Astrocyte of the spinal cord (primary cell): ENCODE data around the gene RTN4.

ENCODE experiments used
- DNase-seq: peaks from one replicate; pipeline ENCODE4 v3.0.0; 2011; ENCODE audit warnings: low read depth, low spot score
- H3K4me3 ChIP-seq: 2 replicates; pipeline ENCODE4 v1.5.1; 2011; ENCODE audit warnings: low read depth, mild to moderate bottlenecking, low read length, moderate library complexity
- in situ Hi-C: cut with HindIII; loops from 2 replicates; pipeline ENCODE4 v1.10.0; 2017; ENCODE audit warnings: low sequenced_read_pairs
- TF ChIP-seq, protein P1 (sequence below): IDR thresholded peaks from 2 replicates; pipeline ENCODE4 v1.5.1; 2012; ENCODE audit warnings: low read depth, mild to moderate bottlenecking, low read length, inconsistent platforms

RTN4 gene

DNA sequence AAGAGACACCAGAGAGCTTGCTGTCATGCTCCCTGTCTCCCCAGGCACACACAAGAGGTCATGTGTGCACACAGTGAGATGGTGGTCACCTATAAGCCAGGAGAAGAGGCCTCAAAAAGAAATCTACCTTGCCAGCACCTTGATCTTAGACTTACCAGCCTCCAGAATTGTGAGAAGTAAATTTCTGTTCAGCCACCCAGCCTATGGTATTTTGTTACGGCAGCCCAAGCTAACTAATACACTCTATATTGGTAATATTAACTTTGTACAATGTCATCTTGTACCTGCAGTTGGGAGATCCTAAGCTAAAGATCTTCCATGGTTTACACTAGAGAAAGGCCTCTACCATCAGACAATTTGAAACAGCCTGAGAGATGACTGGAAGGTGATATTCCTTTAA, 21.2 kb downstream of the RTN4 start:
- no peak overlapping the region for H3K4me3 ChIP-seq
- no peak for DNase-seq
- in situ Hi-C loops, result no loop called here
- TF ChIP-seq, protein P1, sequence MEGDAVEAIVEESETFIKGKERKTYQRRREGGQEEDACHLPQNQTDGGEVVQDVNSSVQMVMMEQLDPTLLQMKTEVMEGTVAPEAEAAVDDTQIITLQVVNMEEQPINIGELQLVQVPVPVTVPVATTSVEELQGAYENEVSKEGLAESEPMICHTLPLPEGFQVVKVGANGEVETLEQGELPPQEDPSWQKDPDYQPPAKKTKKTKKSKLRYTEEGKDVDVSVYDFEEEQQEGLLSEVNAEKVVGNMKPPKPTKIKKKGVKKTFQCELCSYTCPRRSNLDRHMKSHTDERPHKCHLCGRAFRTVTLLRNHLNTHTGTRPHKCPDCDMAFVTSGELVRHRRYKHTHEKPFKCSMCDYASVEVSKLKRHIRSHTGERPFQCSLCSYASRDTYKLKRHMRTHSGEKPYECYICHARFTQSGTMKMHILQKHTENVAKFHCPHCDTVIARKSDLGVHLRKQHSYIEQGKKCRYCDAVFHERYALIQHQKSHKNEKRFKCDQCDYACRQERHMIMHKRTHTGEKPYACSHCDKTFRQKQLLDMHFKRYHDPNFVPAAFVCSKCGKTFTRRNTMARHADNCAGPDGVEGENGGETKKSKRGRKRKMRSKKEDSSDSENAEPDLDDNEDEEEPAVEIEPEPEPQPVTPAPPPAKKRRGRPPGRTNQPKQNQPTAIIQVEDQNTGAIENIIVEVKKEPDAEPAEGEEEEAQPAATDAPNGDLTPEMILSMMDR, result no peak

DNA sequence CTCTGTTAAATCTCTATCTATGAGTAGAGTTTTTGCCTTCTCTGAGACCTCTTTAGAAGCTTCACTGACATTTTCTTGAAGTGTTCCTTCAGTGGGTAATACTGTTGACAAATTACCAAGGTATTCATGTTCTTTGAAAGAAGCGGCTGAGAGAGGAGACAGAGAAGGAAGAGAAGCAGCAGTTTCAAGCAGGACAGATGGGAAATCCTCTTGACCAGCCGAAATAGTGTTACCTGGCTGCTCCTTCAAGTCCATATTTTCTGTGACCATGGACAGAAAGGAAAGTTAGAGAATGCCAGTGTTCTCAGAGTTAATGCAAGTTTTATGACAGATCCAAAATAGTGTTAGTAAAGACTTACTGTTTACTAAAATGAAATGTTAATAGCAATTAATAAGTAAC, 23.0 kb downstream of the RTN4 start:
- in situ Hi-C loops, result no loop called here
- H3K4me3 ChIP-seq, result no peak overlapping the region
- TF ChIP-seq, protein P1, result no peak

DNA sequence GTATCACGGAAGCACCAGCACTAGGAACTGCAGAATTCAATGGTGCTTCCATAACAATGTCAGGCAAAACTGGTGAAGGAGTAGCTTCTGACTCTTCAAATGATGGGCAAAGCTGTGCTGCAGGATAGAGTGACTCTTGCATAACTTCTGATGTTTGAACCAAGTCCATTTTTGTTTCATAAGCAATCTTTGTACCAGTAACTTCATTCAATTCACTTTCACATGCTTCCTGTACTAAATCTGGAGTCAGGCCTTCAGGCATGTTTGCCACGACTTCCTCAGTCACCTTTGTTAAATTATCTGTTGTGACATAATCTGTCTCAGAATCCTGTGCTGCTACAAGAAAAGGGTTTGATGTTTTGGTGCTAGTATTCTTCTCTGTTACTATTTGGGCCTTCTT, 24.0 kb downstream of the RTN4 start:
- in situ Hi-C loops, result no loop called here
- H3K4me3 ChIP-seq, result no peak overlapping the region
- DNase-seq, result no peak

More for the DNA sequence above, 23.0 kb downstream of the RTN4 start:
- no peak for DNase-seq

DNA sequence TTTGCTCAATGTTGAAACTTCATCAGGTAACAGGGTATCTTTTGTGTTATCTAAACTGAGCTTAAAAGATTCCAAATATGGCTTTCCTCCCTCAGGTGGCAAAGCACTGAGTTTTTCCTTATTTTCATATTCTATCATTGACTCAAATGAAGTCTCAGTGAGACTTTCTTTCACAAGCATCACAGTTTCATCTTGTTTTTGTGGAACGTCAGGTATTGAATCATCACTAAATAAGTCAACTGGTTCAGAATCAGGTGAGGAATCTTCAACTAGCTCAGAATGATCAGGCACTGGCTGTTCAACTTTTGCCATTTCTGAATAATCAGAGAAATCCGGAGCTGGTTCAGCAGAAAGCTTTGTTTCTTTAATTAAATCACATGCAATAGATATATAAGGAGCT, 24.6 kb downstream of the RTN4 start:
- H3K4me3 ChIP-seq, result no peak overlapping the region
- in situ Hi-C loops, result no loop called here
- TF ChIP-seq, protein P1, result no peak
- DNase-seq, result no peak

More for the DNA sequence above, 24.0 kb downstream of the RTN4 start:
- TF ChIP-seq, protein P1, result no peak

DNA sequence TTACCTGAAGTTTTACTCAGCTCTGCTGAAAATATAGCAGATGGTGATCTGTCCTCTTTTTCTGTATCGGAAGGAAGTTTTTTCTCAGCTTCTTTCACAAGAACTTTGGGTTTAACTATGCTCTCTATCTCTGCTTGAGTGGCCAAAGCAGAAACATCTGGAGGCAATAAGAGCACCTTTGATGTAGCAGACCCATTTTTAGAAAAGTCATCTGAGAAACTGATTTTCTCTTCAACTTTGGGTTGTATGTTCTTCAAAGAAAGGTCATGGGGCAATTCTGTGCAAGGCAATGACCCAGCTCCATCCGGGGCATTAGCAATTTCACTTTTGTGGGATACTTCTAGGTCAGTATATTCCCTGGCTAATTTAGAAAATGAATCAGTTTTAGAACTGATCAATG, 25.2 kb downstream of the RTN4 start:
- TF ChIP-seq, protein P1, result no peak
- no peak for DNase-seq
- in situ Hi-C loops, result no loop called here
- no peak overlapping the region for H3K4me3 ChIP-seq

DNA sequence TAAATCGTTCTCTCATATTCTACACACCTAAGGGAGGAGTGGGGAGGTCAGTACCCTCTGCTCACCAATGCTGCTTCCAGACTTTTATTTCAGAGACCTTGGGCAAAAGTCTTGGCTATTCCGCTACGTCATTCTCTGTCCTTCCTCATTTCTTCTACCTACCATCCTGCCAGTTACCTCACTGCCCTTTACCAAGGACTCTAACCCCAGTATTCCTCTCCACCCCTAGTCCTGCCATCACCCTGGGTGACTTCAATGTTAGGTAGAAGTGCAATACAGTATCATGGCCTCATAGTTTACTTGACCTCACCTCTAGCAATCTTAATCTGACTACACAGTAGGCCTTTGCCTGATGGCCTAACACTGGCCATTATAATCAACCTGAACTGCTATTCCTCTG, 27.8 kb downstream of the RTN4 start:
- in situ Hi-C loops, result no loop called here
- TF ChIP-seq, protein P1, result no peak
- DNase-seq, result no peak
- no peak overlapping the region for H3K4me3 ChIP-seq
